HCT116 (cell line): Measurements from ENCODE around the gene ZC2HC1C. TPM values are rescaled to one million over a fixed set of nuclear protein-coding genes. Genes with fewer than 3 reads are reported as not detected.

Experiments
- ATAC-seq: fragments of 200-7000 bp; cut with Tn5 transposase; 2 replicates; pipeline ENCODE4 v1.9.1; 2020; ENCODE audit warnings: mild to moderate bottlenecking, moderate library complexity
- BruUV-seq: library from RNA; stranded (reverse); fragments of 400-500 nt; replicated peaks from 2 replicates; lab custom pipeline; 2021; lab: Mats Ljungman, UMichigan
- CTCF ChIA-PET: fragments of 300-600 bp; sonication (Branson Sonifier 250); formaldehyde crosslinking; loops from one replicate; lab custom pipeline; 2021; ENCODE audit warnings: antibody characterized with exemption; lab: Charles Lee
- POLR2A ChIA-PET: fragments of 300-600, 350-600 bp; sonication (Branson Sonifier 250); formaldehyde crosslinking; loops from one replicate; lab custom pipeline; 2021; ENCODE audit warnings: antibody characterized with exemption; lab: Charles Lee
- RAD21 ChIA-PET, 2 experiments: fragments of 300-600 bp; sonication (Branson Sonifier 250); formaldehyde crosslinking; loops; one replicate each; lab custom pipeline; 2023; ENCODE audit warnings: low total read pairs in 2 of 2; ENCODE audit not compliant: uncharacterized antibody in 2 of 2, unreplicated experiment in 2 of 2, low non-redundant PET in 1 of 2; lab: Charles Lee
- DNase-seq: peaks from one replicate; pipeline ENCODE4 v3.0.0-alpha.2; 2010; ENCODE audit warnings: low read depth, low spot score
- H2AFZ ChIP-seq: fragments of 200-600 bp; shearing (Covaris generic), sonication (generic); 2 replicates; pipeline ENCODE4 v1.6.1; 2017; ENCODE audit warnings: low read depth, mixed run types, mixed read lengths, antibody characterized with exemption, low read length; ENCODE audit not compliant: poor library complexity, severe bottlenecking
- H3K27ac ChIP-seq: 2 replicates; pipeline ENCODE4 v1.5.1; 2012; ENCODE audit warnings: low read depth, low read length
- H3K27me3 ChIP-seq: fragments of 200-600 bp; sonication (generic); 2 replicates; pipeline ENCODE4 v1.6.1; 2016; ENCODE audit warnings: mixed run types, low read length, mixed read lengths; ENCODE audit not compliant: insufficient read depth
- H3K36me3 ChIP-seq, 2 experiments: fragments of 200-500 bp in 1 of 2; fragments of 200-600 bp in 1 of 2; sonication (Bioruptor generic) in 1 of 2; sonication (generic) in 1 of 2; 2 replicates each; pipeline versions ENCODE4 v1.5.1 to v1.6.1; 2014 to 2016; ENCODE audit warnings: low read length in 2 of 2, inconsistent platforms in 1 of 2, mixed read lengths in 1 of 2, mixed run types in 1 of 2; ENCODE audit not compliant: insufficient read depth in 2 of 2, control insufficient read depth in 1 of 2
- H3K4me1 ChIP-seq, 2 experiments: fragments of 200-600 bp in 1 of 2; sonication (generic) in 1 of 2; 2 replicates each; pipeline versions ENCODE4 v1.5.1 to v1.6.1; 2012 to 2017; ENCODE audit warnings: low read length in 2 of 2, inconsistent platforms in 1 of 2, mild to moderate bottlenecking in 1 of 2, mixed read lengths in 1 of 2, mixed run types in 1 of 2, moderate library complexity in 1 of 2; ENCODE audit not compliant: insufficient read depth in 2 of 2, control insufficient read depth in 1 of 2
- H3K4me2 ChIP-seq: fragments of 200-600 bp; sonication (generic); 2 replicates; pipeline ENCODE4 v1.6.1; 2017; ENCODE audit warnings: mixed run types, low read length, mixed read lengths
- H3K4me3 ChIP-seq, 2 experiments: fragments of 200-600 bp in 1 of 2; sonication (generic) in 1 of 2; replicated peaks in 1 of 2; 2 replicates each; pipeline ENCODE4 v1.5.1; 2011 to 2016; ENCODE audit warnings: low read length in 2 of 2, control low read depth in 1 of 2, low read depth in 1 of 2, mild to moderate bottlenecking in 1 of 2, mixed read lengths in 1 of 2, mixed run types in 1 of 2
- H3K79me2 ChIP-seq: fragments of 200-600 bp; sonication (generic); 2 replicates; pipeline ENCODE4 v1.6.1; 2017; ENCODE audit warnings: mild to moderate bottlenecking, mixed run types, low read length, moderate library complexity, mixed read lengths; ENCODE audit not compliant: insufficient read depth
- H3K9ac ChIP-seq: fragments of 200-600 bp; sonication (generic); 2 replicates; pipeline ENCODE4 v1.6.1; 2016; ENCODE audit warnings: low read length, mixed read lengths
- H3K9me2 ChIP-seq: fragments of 200-600 bp; sonication (generic), shearing (Covaris generic); 2 replicates; pipeline ENCODE4 v1.6.1; 2017; ENCODE audit warnings: mixed run types, mild to moderate bottlenecking, moderate library complexity; ENCODE audit not compliant: insufficient read depth
- H3K9me3 ChIP-seq, 2 experiments: fragments of 200-500 bp in 1 of 2; fragments of 200-600 bp in 1 of 2; sonication (Bioruptor generic) in 1 of 2; sonication (generic) in 1 of 2; 2 replicates each; pipeline ENCODE4 v1.6.1; 2014 to 2017; ENCODE audit warnings: low read length in 2 of 2, mixed read lengths in 2 of 2, inconsistent platforms in 1 of 2, low read depth in 1 of 2, mild to moderate bottlenecking in 1 of 2, mixed run types in 1 of 2, moderate library complexity in 1 of 2; ENCODE audit not compliant: control insufficient read depth in 1 of 2, insufficient read depth in 1 of 2
- H4K20me1 ChIP-seq: fragments of 200-600 bp; sonication (generic), shearing (Covaris generic); 2 replicates; pipeline ENCODE4 v1.6.1; 2017; ENCODE audit warnings: mixed run types, mild to moderate bottlenecking, moderate library complexity; ENCODE audit not compliant: insufficient read depth
- ATF3 ChIP-seq: IDR thresholded peaks from 2 replicates; pipeline ENCODE4 v1.6.1; 2012
- CBX3 ChIP-seq: IDR thresholded peaks from 2 replicates; pipeline ENCODE4 v1.6.1; 2012; ENCODE audit warnings: low read depth
- EZH2phosphoT487 ChIP-seq: fragments of 200-600 bp; IDR thresholded peaks from 2 replicates; pipeline ENCODE4 v1.6.1; 2018; ENCODE audit warnings: antibody characterized with exemption, borderline replicate concordance
- POLR2A ChIP-seq: IDR thresholded peaks from 2 replicates; pipeline ENCODE4 v1.7.0; 2011; ENCODE audit warnings: borderline replicate concordance; ENCODE audit not compliant: insufficient read depth, insufficient read length; ENCODE audit errors: extremely low read depth
- intact Hi-C: fragments of 100-400 bp; cut with micrococcal nuclease; formaldehyde crosslinking; loops from 2 replicates; pipeline ENCODE4 v1.10.0; 2022
- total RNA-seq: library from RNA; stranded (reverse); gene quantifications from one replicate; pipeline ENCODE4 v1.2.1, GENCODE V29; 2021; ENCODE audit not compliant: unreplicated experiment

ZC2HC1C gene
- total RNA-seq, 1 experiment from 2014 or later = 0.98 TPM

- peak overlapping the region; percentile 97 for H3K9ac ChIP-seq
- ChIA-PET CTCF (no interaction called here), RAD21 (no interaction called here), POLR2A (no interaction called here)
- H3K9me2 ChIP-seq = no peaks in the 10 kb centered on the region
- H3K4me1 ChIP-seq = peaks cover 33 to 43% of the 10 kb centered on the region in 2 experiments
- BruUV-seq = no TSS peak
- intact Hi-C loops = loop anchor here (5.0 kb wide), 1 partner anchor 437 kb away; no protein-coding TSS in a partner anchor
- H3K9me3 ChIP-seq = no peaks in the 10 kb centered on the region
- H3K27ac ChIP-seq = 0 out of 2 replicates have a peak overlapping the region, but pooled peaks have one; percentile 94
- H3K36me3 ChIP-seq = no peaks in the 10 kb centered on the region
- no peak overlapping the region for H2AFZ ChIP-seq
- H4K20me1 ChIP-seq = no peaks in the 10 kb centered on the region
- H3K4me2 ChIP-seq = peak overlapping the region; percentile 93
- peak overlapping the region; percentile 78 to 86 for H3K4me3 ChIP-seq
- no peak for TF ChIP-seq ATF3
- no peak for TF ChIP-seq CBX3
- peaks cover 43% of the 10 kb centered on the region for H3K79me2 ChIP-seq
- no peaks in the 10 kb centered on the region for H3K27me3 ChIP-seq
- no peak for DNase-seq
- no peak for ATAC-seq
Measured at GRCh38 chr14:75125617-75126016, 56.2 kb downstream of the ZC2HC1C start.

- H3K79me2 ChIP-seq = peaks cover 46% of the 10 kb centered on the region
Measured at GRCh38 chr14:75126121-75126544, 56.7 kb downstream of the ZC2HC1C start.

More at GRCh38 chr14:75126121-75126544, 56.7 kb downstream of the ZC2HC1C start:
- ChIA-PET RAD21 (no interaction called here), POLR2A (interaction anchor here (2.4 kb wide), 1 partner anchor 169 kb away, joined by 10 read pairs; no protein-coding TSS in a partner anchor), CTCF (interaction anchor here (1.2 kb wide), 1 partner anchor 203 kb away, joined by 3 read pairs; the partner anchor contains the start of gene RPS6KL1)
- Histone ChIP-seq H3K4me2 (peak overlapping the region; percentile 93), H4K20me1 (no peaks in the 10 kb centered on the region), H3K36me3 (no peaks in the 10 kb centered on the region), H3K9me2 (no peaks in the 10 kb centered on the region), H3K27me3 (no peaks in the 10 kb centered on the region)
- no peak for ATAC-seq
- BruUV-seq = no TSS peak
- intact Hi-C loops = loop anchor here (5.0 kb wide), 1 partner anchor 436 kb away; no protein-coding TSS in a partner anchor
- DNase-seq = no peak
- TF ChIP-seq EZH2phosphoT487 (no peak), POLR2A (peak; percentile 7)
- TF ChIP-seq, all 23 proteins: peak for 1
- no peak overlapping the region for H2AFZ ChIP-seq
- peak overlapping the region; percentile 78 to 86 for H3K4me3 ChIP-seq
- peak overlapping the region; percentile 97 for H3K9ac ChIP-seq
- H3K4me1 ChIP-seq = peaks cover 33 to 43% of the 10 kb centered on the region in 2 experiments
- peak overlapping the region; percentile 94 for H3K27ac ChIP-seq
- no peaks in the 10 kb centered on the region for H3K9me3 ChIP-seq
